OCI-LY1 (cell line): ENCODE measurements around the gene CBX6.

ENCODE experiments used
- H2AFZ ChIP-seq: fragments of 200-600 bp; sonication (generic), shearing (Covaris generic); 2 replicates; pipeline ENCODE4 v1.6.0; 2014; ENCODE audit warnings: antibody characterized with exemption, mild to moderate bottlenecking, low read length
- H3F3A ChIP-seq: fragments of 200-600 bp; sonication (generic), shearing (Covaris generic); 2 replicates; pipeline ENCODE4 v1.6.0; 2014; ENCODE audit warnings: mild to moderate bottlenecking, antibody characterized with exemption, low read length, moderate library complexity; ENCODE audit not compliant: insufficient read depth
- H3K27ac ChIP-seq: fragments of 200-600 bp; sonication (generic); 2 replicates; pipeline ENCODE4 v1.5.1; 2014; ENCODE audit warnings: low read length, mixed run types, mild to moderate bottlenecking, low read depth; ENCODE audit not compliant: poor library complexity, severe bottlenecking
- H3K27me3 ChIP-seq: fragments of 200-600 bp; sonication (generic); 2 replicates; pipeline ENCODE4 v1.6.0; 2014; ENCODE audit warnings: antibody characterized with exemption, mild to moderate bottlenecking, low read length, moderate library complexity; ENCODE audit not compliant: insufficient read depth
- H3K36me3 ChIP-seq: fragments of 200-600 bp; sonication (generic); 2 replicates; pipeline ENCODE4 v1.6.1; 2014; ENCODE audit warnings: mild to moderate bottlenecking, antibody characterized with exemption, low read length, moderate library complexity, mixed read lengths; ENCODE audit not compliant: insufficient read depth
- H3K4me1 ChIP-seq: fragments of 200-600 bp; sonication (generic); 2 replicates; pipeline ENCODE4 v1.5.1; 2014; ENCODE audit warnings: mild to moderate bottlenecking, low read length, moderate library complexity; ENCODE audit not compliant: insufficient read depth, severe bottlenecking
- H3K4me2 ChIP-seq: fragments of 200-600 bp; sonication (generic), shearing (Covaris generic); 2 replicates; pipeline ENCODE4 v1.6.1; 2014; ENCODE audit warnings: low read length
- H3K4me3 ChIP-seq: fragments of 200-600 bp; sonication (generic); 2 replicates; pipeline ENCODE4 v1.5.1; 2014; ENCODE audit warnings: low read length, low read depth, mild to moderate bottlenecking, mixed read lengths; ENCODE audit not compliant: poor library complexity, severe bottlenecking
- H3K79me2 ChIP-seq: fragments of 200-600 bp; shearing (Covaris generic); 2 replicates; pipeline ENCODE4 v1.6.1; 2016; ENCODE audit warnings: mixed run types, low read length, mixed read lengths; ENCODE audit not compliant: insufficient read depth
- H3K9ac ChIP-seq: fragments of 200-600 bp; sonication (generic), shearing (Covaris generic); 2 replicates; pipeline ENCODE4 v1.6.1; 2014; ENCODE audit warnings: mild to moderate bottlenecking, low read length, mixed read lengths
- H3K9me2 ChIP-seq: fragments of 200-600 bp; sonication (generic), shearing (Covaris generic); 2 replicates; pipeline ENCODE4 v1.6.1; 2014; ENCODE audit warnings: low read depth, mild to moderate bottlenecking, low read length, mixed read lengths
- H3K9me3 ChIP-seq: fragments of 200-600 bp; shearing (Covaris generic); 2 replicates; pipeline ENCODE4 v1.6.1; 2014; ENCODE audit warnings: low read length, mixed read lengths
- H4K20me1 ChIP-seq: fragments of 200-600 bp; sonication (generic), shearing (Covaris generic); 2 replicates; pipeline ENCODE4 v1.6.0; 2016; ENCODE audit warnings: mild to moderate bottlenecking, low read length; ENCODE audit not compliant: insufficient read depth
- CTCF ChIP-seq: fragments of 200-600 bp; sonication (generic), shearing (Covaris generic); IDR thresholded peaks from 2 replicates; pipeline ENCODE4 v1.5.1; 2017; ENCODE audit warnings: mild to moderate bottlenecking, antibody characterized with exemption, low read length, moderate library complexity, mixed read lengths
- EZH2 ChIP-seq: fragments of 200-600 bp; sonication (generic), shearing (Covaris generic); IDR thresholded peaks from 2 replicates; pipeline ENCODE4 v1.8.0; 2017; ENCODE audit warnings: borderline replicate concordance, mixed run types, mild to moderate bottlenecking, antibody characterized with exemption, low read length, moderate library complexity, mixed read lengths

Gene CBX6

GRCh38 chr22:38837414-38837928 is 34.5 kb downstream of the CBX6 start:
- Histone ChIP-seq H3K27me3 (no peaks in the 10 kb centered on the region; the same call in 1 of the 2 replicates), H3K9ac (no peak overlapping the region), H3K9me2 (no peaks in the 10 kb centered on the region), H3K36me3 (no peaks in the 10 kb centered on the region), H3F3A (no peaks in the 10 kb centered on the region), H2AFZ (no peak overlapping the region), H4K20me1 (no peaks in the 10 kb centered on the region), H3K9me3 (no peaks in the 10 kb centered on the region), H3K4me2 (no peak overlapping the region), H3K4me3 (no peak overlapping the region), H3K27ac (no peak overlapping the region), H3K79me2 (no peaks in the 10 kb centered on the region), H3K4me1 (no peaks in the 10 kb centered on the region)
- no peak for TF ChIP-seq CTCF
- TF ChIP-seq EZH2 = no peak

- Histone ChIP-seq H3K9me2 (no peaks in the 10 kb centered on the region), H3K36me3 (no peaks in the 10 kb centered on the region), H4K20me1 (no peaks in the 10 kb centered on the region), H3K4me3 (no peak overlapping the region), H3K9me3 (no peaks in the 10 kb centered on the region), H3K27me3 (no peaks in the 10 kb centered on the region; the same call in 1 of the 2 replicates), H3K9ac (no peak overlapping the region), H3K79me2 (no peaks in the 10 kb centered on the region), H3K4me2 (no peak overlapping the region), H3K27ac (no peak overlapping the region), H3F3A (no peaks in the 10 kb centered on the region), H2AFZ (no peak overlapping the region), H3K4me1 (no peaks in the 10 kb centered on the region)
- no peak for TF ChIP-seq CTCF
- no peak for TF ChIP-seq EZH2
Measured at GRCh38 chr22:38835888-38836301, 36.1 kb downstream of the CBX6 start.

DNA sequence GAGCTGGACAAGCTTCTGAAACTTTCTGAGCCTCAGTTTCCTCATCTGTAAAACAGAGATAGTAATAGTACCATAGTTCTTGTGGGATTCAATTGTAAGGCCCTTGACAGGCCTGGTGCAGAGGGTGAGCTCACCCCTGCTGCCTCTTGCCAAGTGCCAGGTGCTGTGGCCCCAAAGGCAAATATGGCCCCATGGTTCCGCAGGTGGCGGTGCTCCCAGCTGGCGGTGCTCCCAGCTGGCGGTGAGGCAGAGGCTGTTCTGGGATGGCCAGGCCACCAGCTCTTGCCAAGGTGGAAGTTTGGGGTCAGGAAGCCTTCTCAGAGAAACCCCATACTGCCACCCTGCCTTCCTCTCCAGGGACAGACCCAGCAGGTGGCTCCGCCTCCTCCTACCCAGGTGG is 37.0 kb downstream of the CBX6 start:
- H3K9me3 ChIP-seq = no peaks in the 10 kb centered on the region
- no peaks in the 10 kb centered on the region for H4K20me1 ChIP-seq
- TF ChIP-seq CTCF (no peak), EZH2 (no peak)
- no peak overlapping the region for H3K27ac ChIP-seq
- no peaks in the 10 kb centered on the region for H3K4me1 ChIP-seq
- H3K9me2 ChIP-seq = no peaks in the 10 kb centered on the region
- no peaks in the 10 kb centered on the region; the same call in 1 of the 2 replicates for H3K27me3 ChIP-seq
- H3K4me3 ChIP-seq = no peak overlapping the region
- H3K9ac ChIP-seq = no peak overlapping the region
- H2AFZ ChIP-seq = no peak overlapping the region
- H3K4me2 ChIP-seq = no peak overlapping the region
- no peaks in the 10 kb centered on the region for H3K79me2 ChIP-seq
- H3K36me3 ChIP-seq = no peaks in the 10 kb centered on the region
- H3F3A ChIP-seq = no peaks in the 10 kb centered on the region
